ENCODE data around the gene SRP68. TPM values are rescaled to one million over a fixed set of nuclear protein-coding genes. Genes with fewer than 3 reads are reported as not detected.
"Not testable (repeated sequence)": the region's sequence is repeated elsewhere in the genome, so short reads cannot be mapped to it uniquely, and the experiment has no call there.

Gene SRP68
- total and polyA plus RNA-seq, 7 experiments from 2014 or later, result 69.6 to 105 (median 91.9) TPM

DNA sequence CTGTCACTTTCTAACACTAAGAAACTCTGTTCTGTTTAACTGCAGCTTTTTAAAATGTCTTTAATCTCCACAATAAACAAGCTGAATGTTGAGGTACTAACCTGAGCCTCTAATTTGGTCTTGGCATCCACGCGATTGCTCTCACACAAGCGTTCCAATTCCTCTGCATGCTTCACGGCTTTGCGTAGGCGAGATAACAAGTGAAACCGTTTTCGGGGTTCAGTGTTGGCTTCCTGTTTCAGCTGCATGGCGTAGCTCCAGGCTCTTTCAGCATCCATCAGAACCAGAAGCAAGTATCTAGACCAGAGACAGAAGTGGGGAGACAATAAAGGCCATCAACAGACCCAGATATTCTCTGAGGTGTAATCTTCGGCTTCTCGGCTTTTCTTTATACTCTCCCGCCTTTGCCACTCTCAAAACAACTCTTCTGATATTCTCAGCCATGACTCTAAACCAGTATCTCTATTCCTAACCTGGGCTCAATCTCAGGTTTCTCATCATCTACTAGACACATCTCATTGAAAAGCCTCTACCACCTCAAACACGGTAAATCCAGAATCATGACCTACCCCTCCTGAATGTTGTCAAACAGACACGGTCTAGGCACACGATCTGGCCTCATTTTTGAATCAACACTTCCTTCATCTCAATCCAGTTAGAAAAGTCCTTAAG is 8.3 kb downstream of the SRP68 start:
- no peaks in the 10 kb centered on the region for H3K4me1 ChIP-seq (ENCODE audit: control insufficient read depth in 2 of 2, insufficient read depth in 2 of 2, low read length in 2 of 2)
- H3K9me3 ChIP-seq (ENCODE audit: control insufficient read depth in 2 of 3, low read length in 3 of 3), result no peaks in the 10 kb centered on the region
- H3K27ac Mint-ChIP-seq, result peak overlapping the region; percentile 82 to 97 (median 91)
- H3K27me3 Mint-ChIP-seq, result no peaks in the 10 kb centered on the region
- H3K27ac ChIP-seq (ENCODE audit: low read depth, low read length), result peak overlapping the region; percentile 52
- intact Hi-C loops (cut with micrococcal nuclease), result no loop called here
- H3K9me3 Mint-ChIP-seq, result no peaks in the 10 kb centered on the region
- POLR2A ChIA-PET, result interaction anchor here (0.5 to 2.3 kb wide), 10 partner anchors 7 to 355 kb away, joined by 3 to 9 read pairs (median 3); partner anchors contain the start of genes EXOC7 and MRPL38
- H3K4me1 Mint-ChIP-seq, result peaks cover 10 to 30% (median 17%) of the 10 kb centered on the region in 7 donors
- H3K27me3 ChIP-seq (ENCODE audit: control insufficient read depth in 2 of 2, insufficient read depth in 2 of 2, low read length in 2 of 2), result no peaks in the 10 kb centered on the region
- H3K36me3 ChIP-seq (ENCODE audit: control insufficient read depth in 2 of 3, insufficient read depth in 3 of 3, low read length in 3 of 3), result peaks cover 17 to 86% (median 26%) of the 10 kb centered on the region in 3 experiments
- ATAC-seq (peak; percentile 95), DNase-seq (peak in 7 of 9 donors; percentile 28 to 76 (median 44))
- CTCF ChIA-PET, result interaction anchor here (0.5 to 3.0 kb wide), 6 partner anchors 13 to 294 kb away, joined by 3 to 19 read pairs (median 4); no protein-coding TSS in a partner anchor
- no peak overlapping the region for H3K4me3 ChIP-seq (ENCODE audit: low read length)
- H3K4me3 Mint-ChIP-seq, result peak overlapping the region; percentile 12 to 77 (median 68)
- peaks cover 15 to 39% (median 37%) of the 10 kb centered on the region in 5 donors for H3K36me3 Mint-ChIP-seq

- ChIA-PET CTCF (interaction anchor here (0.7 to 2.4 kb wide), 3 partner anchors 42 to 339 kb away, joined by 4 to 9 read pairs (median 5); no protein-coding TSS in a partner anchor), POLR2A (interaction anchor here (1.4 kb wide), 1 partner anchor 17 kb away, joined by 3 read pairs; the partner anchor contains the start of gene GALR2)
- H3K9me3 Mint-ChIP-seq; H3K4me1 ChIP-seq (ENCODE audit: control insufficient read depth in 2 of 2, insufficient read depth in 2 of 2, low read length in 2 of 2); H3K27ac ChIP-seq (ENCODE audit: low read depth, low read length); DNase-seq; H3K9me3 ChIP-seq (ENCODE audit: control insufficient read depth in 2 of 3, low read length in 3 of 3); H3K4me3 Mint-ChIP-seq; H3K27me3 Mint-ChIP-seq; H3K27me3 ChIP-seq (ENCODE audit: control insufficient read depth in 2 of 2, insufficient read depth in 2 of 2, low read length in 2 of 2); ATAC-seq; intact Hi-C loops (cut with micrococcal nuclease); H3K4me3 ChIP-seq (ENCODE audit: low read length): not testable (repeated sequence)
- Mint-ChIP-seq H3K4me1 (peaks cover 0 to 15% (median 6%) of the 10 kb centered on the region in 7 donors), H3K27ac (peak overlapping the region in 3 of 9 donors; percentile 28 to 43 (median 36)), H3K36me3 (peaks cover 22 to 46% (median 42%) of the 10 kb centered on the region in 5 donors)
- peaks cover 35 to 89% (median 43%) of the 10 kb centered on the region in 3 experiments for H3K36me3 ChIP-seq (ENCODE audit: control insufficient read depth in 2 of 3, insufficient read depth in 3 of 3, low read length in 3 of 3)
Observed at GRCh38 chr17:76058264-76058663, 14.1 kb downstream of the SRP68 start.

DNA sequence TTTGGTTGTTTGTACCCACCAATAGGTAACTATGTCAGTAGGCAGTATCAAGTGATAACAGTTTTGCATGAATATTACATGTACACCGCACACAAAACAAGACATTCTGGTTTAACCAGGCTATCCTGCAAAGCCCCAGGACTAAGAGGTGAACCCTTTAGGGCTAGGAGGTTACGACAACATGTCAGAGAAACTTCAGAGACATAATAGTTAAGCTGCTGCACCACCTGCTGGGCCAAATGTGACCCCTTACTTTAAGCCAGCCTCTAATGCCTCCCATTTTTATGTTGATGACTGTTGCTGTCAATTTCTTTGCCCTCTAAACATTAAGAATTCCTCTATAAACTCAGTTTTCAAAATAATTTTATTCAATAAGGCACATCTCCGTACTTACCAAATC is 15.4 kb downstream of the SRP68 start:
- Mint-ChIP-seq H3K27ac (peak overlapping the region in 2 of 9 donors; percentile 26 to 41), H3K4me1 (peaks cover 0 to 15% (median 5%) of the 10 kb centered on the region in 7 donors), H3K36me3 (peaks cover 22 to 46% (median 43%) of the 10 kb centered on the region in 5 donors), H3K27me3 (no peaks in the 10 kb centered on the region), H3K4me3 (no peak overlapping the region), H3K9me3 (no peaks in the 10 kb centered on the region)
- ChIA-PET CTCF (interaction anchor here (1.3 to 2.4 kb wide), 3 partner anchors 38 to 43 kb away, joined by 4 to 9 read pairs (median 5); no protein-coding TSS in a partner anchor), POLR2A (interaction anchor here (0.6 to 1.2 kb wide), 2 partner anchors 9 to 58 kb away, joined by 3 read pairs; no protein-coding TSS in a partner anchor)
- ATAC-seq (no peak), DNase-seq (no peak)
- Histone ChIP-seq H3K4me3 (ENCODE audit: low read length) (no peak overlapping the region), H3K4me1 (ENCODE audit: control insufficient read depth in 2 of 2, insufficient read depth in 2 of 2, low read length in 2 of 2) (no peaks in the 10 kb centered on the region), H3K27me3 (ENCODE audit: control insufficient read depth in 2 of 2, insufficient read depth in 2 of 2, low read length in 2 of 2) (no peaks in the 10 kb centered on the region), H3K36me3 (ENCODE audit: control insufficient read depth in 2 of 3, insufficient read depth in 3 of 3, low read length in 3 of 3) (peaks cover 35 to 89% (median 43%) of the 10 kb centered on the region in 3 experiments), H3K27ac (ENCODE audit: low read depth, low read length) (no peak overlapping the region), H3K9me3 (ENCODE audit: control insufficient read depth in 2 of 3, low read length in 3 of 3) (no peaks in the 10 kb centered on the region)
- intact Hi-C loops (cut with micrococcal nuclease), result no loop called here

- Mint-ChIP-seq H3K9me3 (no peaks in the 10 kb centered on the region), H3K27ac (peak overlapping the region in 1 of 9 donors; percentile 13), H3K4me3 (no peak overlapping the region), H3K4me1 (peaks cover 9 to 31% (median 19%) of the 10 kb centered on the region in 7 donors), H3K36me3 (peaks cover 25 to 54% (median 37%) of the 10 kb centered on the region in 5 donors), H3K27me3 (no peaks in the 10 kb centered on the region)
- H3K27me3 ChIP-seq (ENCODE audit: control insufficient read depth in 2 of 2, insufficient read depth in 2 of 2, low read length in 2 of 2), result no peaks in the 10 kb centered on the region
- no peak for DNase-seq
- intact Hi-C loops (cut with micrococcal nuclease), result no loop called here
- CTCF ChIA-PET, result interaction anchor here (0.6 to 1.1 kb wide), 3 partner anchors 9 to 54 kb away, joined by 3 read pairs; no protein-coding TSS in a partner anchor
- no peak overlapping the region for H3K27ac ChIP-seq (ENCODE audit: low read depth, low read length)
- H3K4me3 ChIP-seq (ENCODE audit: low read length), result no peak overlapping the region
- no peaks in the 10 kb centered on the region for H3K9me3 ChIP-seq (ENCODE audit: control insufficient read depth in 2 of 3, low read length in 3 of 3)
- H3K4me1 ChIP-seq (ENCODE audit: control insufficient read depth in 2 of 2, insufficient read depth in 2 of 2, low read length in 2 of 2), result no peaks in the 10 kb centered on the region
- ATAC-seq, result no peak
- POLR2A ChIA-PET, result interaction anchor here (0.7 to 1.1 kb wide), 2 partner anchors 9 to 24 kb away, joined by 3 to 5 read pairs; no protein-coding TSS in a partner anchor
- H3K36me3 ChIP-seq (ENCODE audit: control insufficient read depth in 2 of 3, insufficient read depth in 3 of 3, low read length in 3 of 3), result peaks cover 37 to 91% (median 37%) of the 10 kb centered on the region in 3 experiments
Observed at GRCh38 chr17:76054112-76054476, 18.2 kb downstream of the SRP68 start.

GRCh38 chr17:76053246-76054111 is 18.8 kb downstream of the SRP68 start:
- H3K36me3 Mint-ChIP-seq, result peaks cover 25 to 53% (median 32%) of the 10 kb centered on the region in 5 donors
- ATAC-seq, result no peak
- CTCF ChIA-PET, result interaction anchor here (0.6 to 1.1 kb wide), 4 partner anchors 9 to 69 kb away, joined by 3 read pairs; no protein-coding TSS in a partner anchor

GRCh38 chr17:76051561-76051960 is 20.8 kb downstream of the SRP68 start:
- H3K4me3 Mint-ChIP-seq, result no peak overlapping the region
- no peaks in the 10 kb centered on the region for H3K9me3 ChIP-seq (ENCODE audit: control insufficient read depth in 2 of 3, low read length in 3 of 3)
- H3K27ac ChIP-seq (ENCODE audit: low read depth, low read length), result no peak overlapping the region
- H3K27me3 ChIP-seq (ENCODE audit: control insufficient read depth in 2 of 2, insufficient read depth in 2 of 2, low read length in 2 of 2), result no peaks in the 10 kb centered on the region
- H3K27me3 Mint-ChIP-seq, result no peaks in the 10 kb centered on the region
- DNase-seq, result no peak
- H3K36me3 Mint-ChIP-seq, result peaks cover 22 to 50% (median 27%) of the 10 kb centered on the region in 5 donors
- H3K4me3 ChIP-seq (ENCODE audit: low read length), result no peak overlapping the region
- intact Hi-C loops (cut with micrococcal nuclease), result no loop called here
- peaks cover 15 to 89% (median 26%) of the 10 kb centered on the region in 3 experiments for H3K36me3 ChIP-seq (ENCODE audit: control insufficient read depth in 2 of 3, insufficient read depth in 3 of 3, low read length in 3 of 3)
- H3K4me1 ChIP-seq (ENCODE audit: control insufficient read depth in 2 of 2, insufficient read depth in 2 of 2, low read length in 2 of 2), result no peaks in the 10 kb centered on the region
- ChIA-PET CTCF (interaction anchor here (0.8 to 1.7 kb wide), 2 partner anchors 13 to 38 kb away, joined by 3 to 5 read pairs; no protein-coding TSS in a partner anchor), POLR2A (interaction anchor here (1.0 kb wide), 1 partner anchor 52 kb away, joined by 3 read pairs; the partner anchor contains the start of gene EXOC7)
- H3K27ac Mint-ChIP-seq, result peak overlapping the region in 2 of 9 donors; percentile 73 to 86
- peaks cover 11 to 39% (median 32%) of the 10 kb centered on the region in 7 donors for H3K4me1 Mint-ChIP-seq
- ATAC-seq, result no peak
- no peaks in the 10 kb centered on the region for H3K9me3 Mint-ChIP-seq

More at GRCh38 chr17:76053246-76054111, 18.8 kb downstream of the SRP68 start:
- no peak overlapping the region for H3K4me3 Mint-ChIP-seq
- no peaks in the 10 kb centered on the region for H3K4me1 ChIP-seq (ENCODE audit: control insufficient read depth in 2 of 2, insufficient read depth in 2 of 2, low read length in 2 of 2)
- H3K27me3 ChIP-seq (ENCODE audit: control insufficient read depth in 2 of 2, insufficient read depth in 2 of 2, low read length in 2 of 2), result no peaks in the 10 kb centered on the region
- H3K9me3 ChIP-seq (ENCODE audit: control insufficient read depth in 2 of 3, low read length in 3 of 3), result no peaks in the 10 kb centered on the region
- H3K4me3 ChIP-seq (ENCODE audit: low read length), result no peak overlapping the region
- peaks cover 31 to 91% (median 38%) of the 10 kb centered on the region in 3 experiments for H3K36me3 ChIP-seq (ENCODE audit: control insufficient read depth in 2 of 3, insufficient read depth in 3 of 3, low read length in 3 of 3)
- H3K27ac ChIP-seq (ENCODE audit: low read depth, low read length), result no peak overlapping the region
- intact Hi-C loops (cut with micrococcal nuclease), result no loop called here
- POLR2A ChIA-PET, result interaction anchor here (0.9 to 1.1 kb wide), 2 partner anchors 12 to 23 kb away, joined by 3 read pairs; no protein-coding TSS in a partner anchor
- DNase-seq, result no peak
- no peaks in the 10 kb centered on the region for H3K9me3 Mint-ChIP-seq
- peak overlapping the region in 4 of 9 donors; percentile 13 to 67 (median 32) for H3K27ac Mint-ChIP-seq
- H3K27me3 Mint-ChIP-seq, result no peaks in the 10 kb centered on the region
- H3K4me1 Mint-ChIP-seq, result peaks cover 11 to 33% (median 25%) of the 10 kb centered on the region in 7 donors

All from naive thymus-derived CD4-positive, alpha-beta T cell (primary cell).